ENCODE data around the gene GTPBP4. TPM values are rescaled to one million over a fixed set of nuclear protein-coding genes. Genes with fewer than 3 reads are reported as not detected.

GTPBP4 gene
- total and polyA plus RNA-seq, 2 of the 13 experiments (the other 11 are each of a cell fraction or from before 2014, with no cell fraction given): 24.1 to 85.5 TPM

DNA sequence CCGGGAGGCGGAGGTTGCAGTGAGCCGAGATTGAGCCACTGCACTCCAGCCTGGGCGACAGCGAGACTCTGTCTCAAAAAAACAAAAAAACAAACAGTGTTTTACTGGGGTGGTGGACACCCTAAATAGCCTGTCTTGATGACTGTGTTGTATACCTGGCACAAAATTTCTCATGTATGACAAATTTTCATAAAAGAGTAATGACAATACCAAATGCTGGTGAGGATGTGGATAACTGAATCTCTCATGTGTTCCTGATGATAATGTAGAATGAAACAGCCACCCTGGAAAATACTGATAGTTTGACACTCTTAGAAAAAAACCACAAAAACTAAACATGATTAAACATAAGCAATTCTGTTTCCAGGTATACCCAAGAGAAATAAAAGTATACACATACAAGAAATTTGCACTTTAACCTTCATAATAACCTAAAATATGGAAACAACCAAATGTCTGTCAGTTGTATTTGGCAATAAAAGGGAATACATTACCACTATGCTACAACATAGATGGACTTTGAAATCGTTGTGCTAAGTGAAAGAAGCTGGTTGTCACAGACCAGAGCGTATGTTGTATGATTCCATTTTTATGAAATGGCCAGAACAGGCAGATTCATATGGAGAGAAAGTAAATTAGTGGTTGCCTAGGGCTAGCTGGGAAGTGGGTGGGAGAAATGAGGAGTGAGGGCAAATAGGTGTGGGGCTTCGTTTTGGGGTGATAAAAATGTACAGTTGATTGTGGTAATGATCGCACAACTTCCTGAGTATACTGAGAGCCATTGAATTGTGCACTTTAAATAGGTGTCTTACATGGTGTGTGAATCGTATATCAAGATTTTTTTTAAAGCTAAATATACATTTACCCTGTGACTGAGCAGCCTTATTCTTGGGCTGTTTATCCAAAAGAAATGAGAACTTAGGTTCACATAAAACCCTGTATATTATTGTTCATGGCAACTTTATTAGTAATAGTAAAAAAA, 80.4 kb downstream of the GTPBP4 start:
- no peak overlapping the region for H3K4me2 ChIP-seq (ENCODE audit: low read depth, low read length)
- H3K27ac ChIP-seq (ENCODE audit: extremely low read length, insufficient read depth, low read length): no peak overlapping the region
- FAIRE-seq (no peak), ATAC-seq (no peak), DNase-seq (ENCODE audit: low spot score) (no peak)
- H3K4me1 ChIP-seq (ENCODE audit: insufficient read depth, low read length): peaks cover 7% of the 10 kb centered on the region
- no TSS peak for BruUV-seq (replicated peaks)
- H4K20me1 ChIP-seq (ENCODE audit: insufficient read depth, low read length): no peaks in the 10 kb centered on the region
- TF ChIP-seq HOXA5 (CRISPR knock-in tag; IDR thresholded peaks at IDR 0.05) (no peak), ZC3H4 (CRISPR knock-in tag; IDR thresholded peaks at IDR 0.05; ENCODE audit: borderline replicate concordance) (no peak), ZNF724P (CRISPR knock-in tag; IDR thresholded peaks at IDR 0.05; ENCODE audit: borderline replicate concordance) (no peak), SOX5 (CRISPR knock-in tag; IDR thresholded peaks at IDR 0.05; ENCODE audit: borderline replicate concordance) (no peak), ZFAT (CRISPR knock-in tag; conservative IDR thresholded peaks at IDR 0.05) (no peak), ZNF232 (CRISPR knock-in tag; IDR thresholded peaks at IDR 0.05; ENCODE audit: borderline replicate concordance) (no peak), MEF2D (CRISPR knock-in tag; IDR thresholded peaks at IDR 0.05) (no peak), SAP130 (CRISPR knock-in tag; IDR thresholded peaks at IDR 0.05; ENCODE audit: low read depth) (no peak), SNRNP70 (IDR thresholded peaks at IDR 0.05; ENCODE audit: low read depth, low read length) (no peak), TEAD2 (CRISPR knock-in tag; IDR thresholded peaks at IDR 0.05) (no peak)
- peaks cover 4% of the 10 kb centered on the region for H3K79me2 ChIP-seq (ENCODE audit: insufficient read depth, low read length)
- no peak overlapping the region for H3K4me3 ChIP-seq (replicated peaks in 1 of 3; ENCODE audit: insufficient read depth in 1 of 3, low read depth in 2 of 3, low read length in 3 of 3)
- no peaks in the 10 kb centered on the region for H3K9me3 ChIP-seq (ENCODE audit: low read length)
- CTCF ChIA-PET (ENCODE audit: low intra/inter-chr PET ratio, low total read pairs): no interaction called here
- intact Hi-C loops (cut with micrococcal nuclease; ENCODE audit: unreplicated experiment) (no loop called here), in situ Hi-C loops (cut with HindIII; ENCODE audit: extremely low pct_ligation_motif_present, low pct_unique_long_range_greater_than_20kb) (no loop called here)
- H3K27me3 ChIP-seq (ENCODE audit: control insufficient read depth in 1 of 2, insufficient read depth in 2 of 2, low read length in 2 of 2): no peaks in the 10 kb centered on the region
- H3K36me3 ChIP-seq (replicated peaks in 1 of 2; ENCODE audit: control insufficient read depth in 1 of 2, insufficient read depth in 2 of 2, low read length in 2 of 2): peaks cover 4 to 12% of the 10 kb centered on the region in 2 experiments; a peak in 3 of 5 replicates
- H3K9ac ChIP-seq (ENCODE audit: insufficient read depth, low read depth, low read length): no peak overlapping the region
- no peak overlapping the region for H2AFZ ChIP-seq (ENCODE audit: low read length)
- WGBS (ENCODE audit: low lambda C conversion rate): 91% methylated on average over 10 of the region's 10 CpGs
- POLR2A ChIA-PET: interaction anchor here (0.9 kb wide), 1 partner anchor 19 kb away, joined by 3 read pairs; the partner anchor contains the start of gene IDI1

Other genes with a start within 250 kb of the GTPBP4 start
- gene LARP4B, start 56.7 kb upstream of the GTPBP4 start, total RNA-seq (2016; rRNA removed; fragmentation: Illumina TruSeq; extraction: Trizol): 19.5 and 23.6 TPM in 2 replicates
- 29.4 and 30.2 TPM in 2 replicates for gene LARP4B, start 56.7 kb upstream of the GTPBP4 start, polyA plus RNA-seq (2011; rRNA removed)
- not detected in 2 replicates for gene IDI2, start 37.4 kb downstream of the GTPBP4 start, total RNA-seq (2016; rRNA removed; fragmentation: Illumina TruSeq; extraction: Trizol)
- gene IDI2, start 37.4 kb downstream of the GTPBP4 start, polyA plus RNA-seq (2011; rRNA removed): not detected in 2 replicates
- gene IDI1, start 60.7 kb downstream of the GTPBP4 start, total RNA-seq (2016; rRNA removed; fragmentation: Illumina TruSeq; extraction: Trizol): 145 and 247 TPM in 2 replicates
- gene IDI1, start 60.7 kb downstream of the GTPBP4 start, polyA plus RNA-seq (2011; rRNA removed): 44.4 and 56.6 TPM in 2 replicates
- 5.4 and 5.9 TPM in 2 replicates for gene WDR37, start 68.0 kb downstream of the GTPBP4 start, total RNA-seq (2016; rRNA removed; fragmentation: Illumina TruSeq; extraction: Trizol)
- gene WDR37, start 68.0 kb downstream of the GTPBP4 start, polyA plus RNA-seq (2011; rRNA removed): 7.5 and 8.6 TPM in 2 replicates

All from HepG2 (cell line).